ENCODE data around the gene NYNRIN.
"Not testable (repeated sequence)": the region's sequence is repeated elsewhere in the genome, so short reads cannot be mapped to it uniquely, and the experiment has no call there.

Gene NYNRIN

GRCh38 chr14:24369907-24370687 is 28.7 kb upstream of the NYNRIN start:
- no peak for DNase-seq

GRCh38 chr14:24370748-24371147 is 28.1 kb upstream of the NYNRIN start:
- no peak for DNase-seq

- DNase-seq: not testable (repeated sequence)
These were observed 27.2 kb upstream of the NYNRIN start for GRCh38 chr14:24371605-24372004.

- DNase-seq: no peak
These were observed 25.9 kb upstream of the NYNRIN start for GRCh38 chr14:24372701-24373416.

GRCh38 chr14:24376448-24377070 is 22.2 kb upstream of the NYNRIN start:
- DNase-seq: no peak

- no peak for DNase-seq
These were observed 21.7 kb upstream of the NYNRIN start for GRCh38 chr14:24377126-24377525.

- peak; percentile 45 for DNase-seq
These were observed 21.1 kb upstream of the NYNRIN start for GRCh38 chr14:24377657-24378056.

GRCh38 chr14:24378327-24378726 is 20.5 kb upstream of the NYNRIN start:
- DNase-seq: no peak

- DNase-seq: peak; percentile 24
These were observed 19.6 kb upstream of the NYNRIN start for GRCh38 chr14:24378981-24379906.

GRCh38 chr14:24379907-24380730 is 18.7 kb upstream of the NYNRIN start:
- no peak for DNase-seq

GRCh38 chr14:24381363-24382063 is 17.3 kb upstream of the NYNRIN start:
- no peak for DNase-seq

- DNase-seq: no peak
These were observed 16.8 kb upstream of the NYNRIN start for GRCh38 chr14:24382064-24382371.

- no peak for DNase-seq
These were observed 14.6 kb upstream of the NYNRIN start for GRCh38 chr14:24384169-24384568.

GRCh38 chr14:24385524-24385923 is 13.3 kb upstream of the NYNRIN start:
- no peak for DNase-seq

GRCh38 chr14:24387009-24387345 is 11.8 kb upstream of the NYNRIN start:
- DNase-seq: no peak

- not testable (repeated sequence) for DNase-seq
These were observed 11.2 kb upstream of the NYNRIN start for GRCh38 chr14:24387579-24387978.

GRCh38 chr14:24388474-24389179 is 10.2 kb upstream of the NYNRIN start:
- no peak for DNase-seq

- DNase-seq: no peak
These were observed 9.5 kb upstream of the NYNRIN start for GRCh38 chr14:24389226-24389848.

GRCh38 chr14:24390701-24391468 is 7.9 kb upstream of the NYNRIN start:
- DNase-seq: no peak
